GM12878 (cell line): Measurements from ENCODE around the gene PADI2. TPM values are rescaled to one million over a fixed set of nuclear protein-coding genes. Genes with fewer than 3 reads are reported as not detected.

ENCODE experiments used
- ATAC-seq: fragments of 200-7000 bp; cut with Tn5 transposase; 3 replicates; pipeline ENCODE4 v1.9.1; 2020; ENCODE audit warnings: mild to moderate bottlenecking, moderate library complexity
- BruUV-seq: library from RNA; stranded (reverse); fragments of 400-500 nt; replicated peaks from 2 replicates; lab custom pipeline; 2021; lab: Mats Ljungman, UMichigan
- CTCF ChIA-PET: fragments of 300-600 bp; sonication (Branson Sonifier 250); formaldehyde crosslinking; extraction: SDS; loops from one replicate; lab custom pipeline; 2021; ENCODE audit warnings: inconsistent platforms; lab: Yijun Ruan, JAX
- POLR2A ChIA-PET: fragments of 350-600 bp; formaldehyde crosslinking; extraction: SDS; loops from one replicate; lab custom pipeline; 2021; ENCODE audit warnings: inconsistent platforms; lab: Charles Lee
- RAD21 ChIA-PET: fragments of 300-600 bp; sonication (Branson Sonifier 250); formaldehyde crosslinking; loops from one replicate; lab custom pipeline; 2023; ENCODE audit warnings: antibody characterized with exemption; ENCODE audit not compliant: unreplicated experiment; lab: Charles Lee
- SMC1A ChIA-PET: fragments of 300-600 bp; sonication (Branson Sonifier 250); formaldehyde crosslinking; loops from one replicate; lab custom pipeline; 2023; ENCODE audit not compliant: unreplicated experiment, uncharacterized antibody; lab: Charles Lee
- DNase-seq: peaks from one replicate; pipeline ENCODE4 v3.0.0-alpha.2; 2011; ENCODE audit warnings: low read depth, low spot score
- FAIRE-seq: peaks from 3 replicates; lab custom pipeline; 2011; peaks lifted over from hg19 to GRCh38; lab: Jason Lieb, UNC
- H2AFZ ChIP-seq: 2 replicates; pipeline ENCODE4 v1.6.0; 2011; ENCODE audit warnings: low read depth, low read length, control low read depth; ENCODE audit not compliant: control insufficient read depth
- H3K27ac ChIP-seq: 2 replicates; pipeline ENCODE4 v1.5.1; 2011; ENCODE audit warnings: control low read depth; ENCODE audit not compliant: control insufficient read depth, insufficient read depth
- H3K27me3 ChIP-seq, 2 experiments: replicated peaks in 1 of 2; 2 replicates each; pipeline versions ENCODE4 v1.6.0 to v1.6.1; 2011; ENCODE audit warnings: low read length in 1 of 2; ENCODE audit not compliant: control insufficient read depth in 2 of 2, insufficient read depth in 2 of 2
- H3K36me3 ChIP-seq, 2 experiments: 2 replicates each; pipeline ENCODE4 v1.5.1; 2011; ENCODE audit warnings: low read length in 1 of 2; ENCODE audit not compliant: control insufficient read depth in 2 of 2, insufficient read depth in 2 of 2
- H3K4me1 ChIP-seq: 2 replicates; pipeline ENCODE4 v1.6.1; 2011; ENCODE audit warnings: mild to moderate bottlenecking, low read length, moderate library complexity, mixed read lengths; ENCODE audit not compliant: control insufficient read depth, insufficient read depth
- H3K4me2 ChIP-seq: 2 replicates; pipeline ENCODE4 v1.6.0; 2011; ENCODE audit warnings: control low read depth; ENCODE audit not compliant: control insufficient read depth, insufficient read depth
- H3K4me3 ChIP-seq: fragments of 200-600 bp; sonication (generic); 2 replicates; pipeline ENCODE4 v1.5.1; 2016
- H3K79me2 ChIP-seq: 2 replicates; pipeline ENCODE4 v1.6.0; 2011; ENCODE audit warnings: low read length; ENCODE audit not compliant: control insufficient read depth, insufficient read depth
- H3K9ac ChIP-seq: 2 replicates; pipeline ENCODE4 v1.8.0; 2011; ENCODE audit warnings: low read length, control low read depth, mixed read lengths; ENCODE audit not compliant: control insufficient read depth, insufficient read depth
- H3K9me3 ChIP-seq: replicated peaks from 3 replicates; pipeline ENCODE4 v1.5.1; 2011; ENCODE audit warnings: mild to moderate bottlenecking, low read length; ENCODE audit not compliant: control insufficient read depth, insufficient read depth
- H4K20me1 ChIP-seq: 2 replicates; pipeline ENCODE4 v1.6.0; 2011; ENCODE audit not compliant: control insufficient read depth, insufficient read depth
- CHD1 ChIP-seq: IDR thresholded peaks from 2 replicates; pipeline ENCODE4 v1.6.1; 2012; ENCODE audit warnings: low read depth, low read length, improper control_type of control experiment
- E4F1 ChIP-seq: fragments of 450-650 bp; IDR thresholded peaks from 2 replicates; pipeline ENCODE4 v1.6.1; 2018; ENCODE audit warnings: borderline replicate concordance, mild to moderate bottlenecking; ENCODE audit not compliant: partially characterized antibody
- ETV6 ChIP-seq, 2 experiments: fragments of 450-650 bp in 1 of 2; IDR thresholded peaks in 1 of 2; conservative IDR thresholded peaks in 1 of 2; 2 replicates each; pipeline ENCODE4 v1.6.1; 2014; ENCODE audit warnings: antibody characterized with exemption in 1 of 2, borderline replicate concordance in 1 of 2, low read depth in 1 of 2, mild to moderate bottlenecking in 1 of 2, moderate library complexity in 1 of 2
- FOS ChIP-seq: IDR thresholded peaks from 3 replicates; pipeline ENCODE4 v1.6.1; 2011; ENCODE audit warnings: borderline replicate concordance; ENCODE audit not compliant: insufficient read length; ENCODE audit errors: extremely low read depth
- FOXK2 ChIP-seq: fragments of 450-650 bp; IDR thresholded peaks from 2 replicates; pipeline ENCODE4 v1.6.1; 2017; ENCODE audit warnings: mild to moderate bottlenecking, moderate library complexity
- GABPA ChIP-seq: IDR thresholded peaks from 2 replicates; pipeline ENCODE4 v1.6.1; 2014; ENCODE audit warnings: antibody characterized with exemption, low read depth, mild to moderate bottlenecking, inconsistent platforms
- LARP7 ChIP-seq: fragments of 450-650 bp; IDR thresholded peaks from 2 replicates; pipeline ENCODE4 v1.6.1; 2017; ENCODE audit warnings: mild to moderate bottlenecking
- MXI1 ChIP-seq: fragments of 150-350 bp; IDR thresholded peaks from 2 replicates; pipeline ENCODE4 v1.6.1; 2011; ENCODE audit warnings: low read depth, mild to moderate bottlenecking, inconsistent platforms, low read length, improper control_type of control experiment
- NR2C1 ChIP-seq: fragments of 450-650 bp; IDR thresholded peaks from 2 replicates; pipeline ENCODE4 v1.6.1; 2017; ENCODE audit warnings: antibody characterized with exemption, mild to moderate bottlenecking, moderate library complexity
- POLR2AphosphoS5 ChIP-seq: IDR thresholded peaks from 2 replicates; pipeline ENCODE4 v1.6.1; 2011; ENCODE audit warnings: mild to moderate bottlenecking, low read length, inconsistent platforms
- RFX5 ChIP-seq: IDR thresholded peaks from 2 replicates; pipeline ENCODE4 v1.6.1; 2011; ENCODE audit warnings: low read depth, low read length, improper control_type of control experiment
- SREBF2 ChIP-seq: IDR thresholded peaks from 2 replicates; pipeline ENCODE4 v1.6.1; 2012; ENCODE audit warnings: mild to moderate bottlenecking, low read length
- SRF ChIP-seq, 2 experiments: IDR thresholded peaks; 2 replicates each; pipeline ENCODE4 v1.6.1; 2011; ENCODE audit warnings: low read depth in 2 of 2, low read length in 2 of 2, mild to moderate bottlenecking in 1 of 2, moderate library complexity in 1 of 2
- WGBS: methylation state at CpG from one replicate; pipeline ENCODE4 v1.1.6; 2016; ENCODE audit warnings: low lambda C conversion rate; ENCODE audit not compliant: insufficient replicate concordance, insufficient coverage; ENCODE audit errors: missing lambda C conversion rate; 5-methylcytosine and 5-hydroxymethylcytosine counted together
- in situ Hi-C: fragments of 300-500 bp; cut with MboI; formaldehyde crosslinking; loops from 9 replicates; pipeline ENCODE4 v1.14.3; 2018; ENCODE audit warnings: mixed read lengths
- intact Hi-C: fragments of 100-400 bp; cut with micrococcal nuclease; formaldehyde crosslinking; loops from one replicate; pipeline ENCODE4 v1.14.2; 2022; ENCODE audit not compliant: unreplicated experiment
- polyA plus RNA-seq, 11 experiments: library from polyadenylated mRNA; depleted of rRNA in 4 of 11; unstranded in 6 of 11; stranded (reverse) in 5 of 11; fragments of >200 nt; fragmentation: Nextera tagmentation in 4 of 11; fragmentation: Illumina TruSeq in 1 of 11; extraction: Ambion mirVana in 4 of 11; extraction: Trizol in 1 of 11; gene quantifications; 1 replicate in 1 of 11; 2 replicates in 10 of 11; pipeline versions ENCODE4 v1.2.1 to v1.2.3, GENCODE V29; 2011 to 2016; ENCODE audit warnings: inconsistent platforms in 2 of 11, missing spikeins in 2 of 11, low read depth in 1 of 11
- total RNA-seq, 4 experiments: library from RNA; depleted of rRNA in 3 of 4; stranded (reverse); fragments of >200 nt in 3 of 4; fragmentation: Illumina TruSeq in 1 of 4; extraction: Trizol in 1 of 4; gene quantifications; 2 replicates each; pipeline versions ENCODE4 v1.2.1 to v1.2.3, GENCODE V29; 2013 to 2021
- TF ChIP-seq, protein P1 (sequence below): fragments of 450-650 bp; conservative IDR thresholded peaks from 2 replicates; pipeline ENCODE4 v1.6.1; 2017; ENCODE audit warnings: mild to moderate bottlenecking, moderate library complexity
- TF ChIP-seq, protein P2 (sequence below): fragments of 450-650 bp; IDR thresholded peaks from 2 replicates; pipeline ENCODE4 v1.6.1; 2017; ENCODE audit warnings: low read depth, mild to moderate bottlenecking, moderate library complexity

Gene PADI2
- total and polyA plus RNA-seq, 10 of the 15 experiments (the other 5 are each of a cell fraction or from before 2014, with no cell fraction given): 0.05 to 3.0 (median 0.10) TPM; not detected in 1

GRCh38 chr1:17109892-17110554 lies 9.2 kb downstream of the PADI2 start:
- FAIRE-seq: no peak
- H3K9ac ChIP-seq: no peak overlapping the region
- CTCF ChIA-PET: interaction anchor here (1.5 kb wide), 1 partner anchor 150 kb away, joined by 3 read pairs; no protein-coding TSS in a partner anchor
- no peak for TF ChIP-seq MXI1
- TF ChIP-seq SREBF2: no peak
- TF ChIP-seq, protein P1, sequence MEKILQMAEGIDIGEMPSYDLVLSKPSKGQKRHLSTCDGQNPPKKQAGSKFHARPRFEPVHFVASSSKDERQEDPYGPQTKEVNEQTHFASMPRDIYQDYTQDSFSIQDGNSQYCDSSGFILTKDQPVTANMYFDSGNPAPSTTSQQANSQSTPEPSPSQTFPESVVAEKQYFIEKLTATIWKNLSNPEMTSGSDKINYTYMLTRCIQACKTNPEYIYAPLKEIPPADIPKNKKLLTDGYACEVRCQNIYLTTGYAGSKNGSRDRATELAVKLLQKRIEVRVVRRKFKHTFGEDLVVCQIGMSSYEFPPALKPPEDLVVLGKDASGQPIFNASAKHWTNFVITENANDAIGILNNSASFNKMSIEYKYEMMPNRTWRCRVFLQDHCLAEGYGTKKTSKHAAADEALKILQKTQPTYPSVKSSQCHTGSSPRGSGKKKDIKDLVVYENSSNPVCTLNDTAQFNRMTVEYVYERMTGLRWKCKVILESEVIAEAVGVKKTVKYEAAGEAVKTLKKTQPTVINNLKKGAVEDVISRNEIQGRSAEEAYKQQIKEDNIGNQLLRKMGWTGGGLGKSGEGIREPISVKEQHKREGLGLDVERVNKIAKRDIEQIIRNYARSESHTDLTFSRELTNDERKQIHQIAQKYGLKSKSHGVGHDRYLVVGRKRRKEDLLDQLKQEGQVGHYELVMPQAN: no peak
- TF ChIP-seq GABPA: no peak
- TF ChIP-seq FOS: no peak
- no peak for TF ChIP-seq E4F1
- TF ChIP-seq, protein P2, sequence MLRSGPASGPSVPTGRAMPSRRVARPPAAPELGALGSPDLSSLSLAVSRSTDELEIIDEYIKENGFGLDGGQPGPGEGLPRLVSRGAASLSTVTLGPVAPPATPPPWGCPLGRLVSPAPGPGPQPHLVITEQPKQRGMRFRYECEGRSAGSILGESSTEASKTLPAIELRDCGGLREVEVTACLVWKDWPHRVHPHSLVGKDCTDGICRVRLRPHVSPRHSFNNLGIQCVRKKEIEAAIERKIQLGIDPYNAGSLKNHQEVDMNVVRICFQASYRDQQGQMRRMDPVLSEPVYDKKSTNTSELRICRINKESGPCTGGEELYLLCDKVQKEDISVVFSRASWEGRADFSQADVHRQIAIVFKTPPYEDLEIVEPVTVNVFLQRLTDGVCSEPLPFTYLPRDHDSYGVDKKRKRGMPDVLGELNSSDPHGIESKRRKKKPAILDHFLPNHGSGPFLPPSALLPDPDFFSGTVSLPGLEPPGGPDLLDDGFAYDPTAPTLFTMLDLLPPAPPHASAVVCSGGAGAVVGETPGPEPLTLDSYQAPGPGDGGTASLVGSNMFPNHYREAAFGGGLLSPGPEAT: no peak
- TF ChIP-seq ETV6 (conservative IDR thresholded peaks at IDR 0.05 in 1 of 2, IDR thresholded peaks at IDR 0.05 in 1 of 2; ENCODE audit: borderline replicate concordance in 1 of 2, low read depth in 1 of 2): no peak
- TF ChIP-seq NR2C1: no peak
- TF ChIP-seq POLR2AphosphoS5: no peak
- TF ChIP-seq CHD1: no peak
- TF ChIP-seq LARP7: no peak
- TF ChIP-seq FOXK2: no peak
- TF ChIP-seq SRF (IDR thresholded peaks at IDR 0.05; ENCODE audit: low read depth in 2 of 2, low read length in 2 of 2): no peak
- TF ChIP-seq RFX5: no peak

More at GRCh38 chr1:17109892-17110554, 9.2 kb downstream of the PADI2 start:
- H2AFZ ChIP-seq: no peak overlapping the region
- no peak for DNase-seq
- no peaks in the 10 kb centered on the region for H3K4me1 ChIP-seq
- H4K20me1 ChIP-seq: no peaks in the 10 kb centered on the region
- ChIA-PET RAD21 (interaction anchor here (0.6 to 2.3 kb wide), 2 partner anchors 10 to 11 kb away, joined by 3 to 5 read pairs; no protein-coding TSS in a partner anchor), POLR2A (interaction anchor here (1.0 to 1.6 kb wide), 2 partner anchors 10 to 11 kb away, joined by 3 read pairs; no protein-coding TSS in a partner anchor), SMC1A (interaction anchor here (3.9 kb wide), 1 partner anchor 11 kb away, joined by 12 read pairs; no protein-coding TSS in a partner anchor)
- H3K27me3 ChIP-seq: no peaks in the 10 kb centered on the region; a peak in 1 of 4 replicates
- BruUV-seq: no TSS peak
- no peaks in the 10 kb centered on the region for H3K9me3 ChIP-seq
- ATAC-seq: no peak
- 14% methylated on average over 5 of the region's 5 CpGs for WGBS
- H3K4me2 ChIP-seq: no peak overlapping the region
- H3K4me3 ChIP-seq: no peak overlapping the region
- H3K36me3 ChIP-seq: no peaks in the 10 kb centered on the region
- H3K27ac ChIP-seq: no peak overlapping the region
- in situ Hi-C loops (no loop called here), intact Hi-C loops (no loop called here)
- no peaks in the 10 kb centered on the region for H3K79me2 ChIP-seq
